AG10803 (cell line): ENCODE measurements around the gene WDR54.
"Not testable (repeated sequence)": the region's sequence is repeated elsewhere in the genome, so short reads cannot be mapped to it uniquely, and the experiment has no call there.

ENCODE experiments used
- DNase-seq: peaks from one replicate; pipeline ENCODE4 v3.0.0; 2010; ENCODE audit warnings: low read depth
- H3K4me3 ChIP-seq: 2 replicates; pipeline ENCODE4 v1.5.1; 2011; ENCODE audit warnings: mild to moderate bottlenecking, low read length, control low read depth
- CTCF ChIP-seq: conservative IDR thresholded peaks from 2 replicates; pipeline ENCODE4 v1.5.1; 2011; ENCODE audit warnings: mild to moderate bottlenecking, low read length, control low read depth, inconsistent platforms

Gene WDR54

GRCh38 chr2:74457549-74458131 is 36.1 kb downstream of the WDR54 start:
- TF ChIP-seq CTCF, result no peak

GRCh38 chr2:74458132-74458937 is 36.8 kb downstream of the WDR54 start, which contains the start of gene WBP1:
Gene WBP1 (plus strand): TSS chr2:74458438. CDS start chr2:74458603, 165 bp downstream.
- peak within 1 kb of the TSS; percentile 96 for H3K4me3 ChIP-seq
- TF ChIP-seq CTCF, result no peak
- peak; percentile 100 for DNase-seq

More at GRCh38 chr2:74457549-74458131, 36.1 kb downstream of the WDR54 start:
- H3K4me3 ChIP-seq, result peak overlapping the region; percentile 79
- DNase-seq, result no peak

- DNase-seq, result no peak
- peak overlapping the region; percentile 96 for H3K4me3 ChIP-seq
- no peak for TF ChIP-seq CTCF
Measured at GRCh38 chr2:74458938-74459363, 37.4 kb downstream of the WDR54 start.

GRCh38 chr2:74459503-74460118 is 38.1 kb downstream of the WDR54 start:
- not testable (repeated sequence) for DNase-seq
- H3K4me3 ChIP-seq, result peak overlapping the region; percentile 96

- DNase-seq, H3K4me3 ChIP-seq: not testable (repeated sequence)
Measured at GRCh38 chr2:74460187-74460586, 38.7 kb downstream of the WDR54 start.

GRCh38 chr2:74461187-74462053 is 39.9 kb downstream of the WDR54 start:
- no peak for DNase-seq
- TF ChIP-seq CTCF, result no peak
- H3K4me3 ChIP-seq, result no peak overlapping the region

- DNase-seq, result no peak
- no peak overlapping the region for H3K4me3 ChIP-seq
- no peak for TF ChIP-seq CTCF
Measured at GRCh38 chr2:74462054-74462785, 40.7 kb downstream of the WDR54 start.
